GM21576 (cell line): Measurements from ENCODE around the gene PPP2R2D.

Experiments
- ATAC-seq: cut with Tn5 transposase; IDR thresholded peaks from one replicate; pipeline ENCODE4 v1.9.1; 2021; ENCODE audit warnings: mild to moderate bottlenecking, moderate library complexity; ENCODE audit not compliant: unreplicated experiment

The PPP2R2D gene

DNA sequence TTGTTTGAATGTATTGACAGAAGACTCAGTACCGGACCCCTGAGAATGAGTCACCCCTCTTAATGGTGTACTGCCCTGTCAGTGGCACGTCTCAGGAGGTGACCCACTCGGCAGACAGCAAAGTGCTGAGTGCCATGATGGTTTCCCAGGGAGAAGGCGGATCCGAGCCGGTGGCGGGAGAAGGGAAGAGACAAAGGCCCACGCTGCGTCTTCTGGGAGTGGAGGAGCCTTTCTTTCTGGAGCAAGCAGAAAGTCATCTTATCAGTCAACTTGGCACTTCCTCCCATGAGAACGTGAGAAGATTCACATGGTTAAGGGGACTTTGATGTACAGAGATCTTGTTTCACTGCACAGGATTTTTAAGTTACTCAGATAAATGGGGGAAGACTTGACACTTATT is 14.6 kb upstream of the PPP2R2D start:
- ATAC-seq = no peak

DNA sequence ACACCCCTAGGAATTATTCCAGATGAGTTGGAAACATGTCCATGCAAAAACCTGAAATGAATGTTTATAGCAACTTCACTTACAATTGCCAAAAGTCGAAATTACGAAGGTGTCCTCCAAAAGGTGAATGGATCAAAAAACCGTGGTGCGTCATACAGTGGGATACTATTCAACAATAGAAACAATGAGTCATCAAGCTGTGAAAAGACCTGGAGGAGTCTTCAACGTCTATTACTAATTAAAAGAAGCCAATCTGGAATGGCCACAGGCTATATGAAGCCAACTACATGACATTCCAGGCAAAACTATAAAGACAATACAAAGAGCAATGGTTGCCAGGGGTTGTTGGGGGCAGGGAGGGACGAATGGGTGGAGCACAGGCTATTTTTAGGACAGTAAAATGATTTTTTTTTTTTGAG is 12.6 kb upstream of the PPP2R2D start:
- ATAC-seq = no peak

DNA sequence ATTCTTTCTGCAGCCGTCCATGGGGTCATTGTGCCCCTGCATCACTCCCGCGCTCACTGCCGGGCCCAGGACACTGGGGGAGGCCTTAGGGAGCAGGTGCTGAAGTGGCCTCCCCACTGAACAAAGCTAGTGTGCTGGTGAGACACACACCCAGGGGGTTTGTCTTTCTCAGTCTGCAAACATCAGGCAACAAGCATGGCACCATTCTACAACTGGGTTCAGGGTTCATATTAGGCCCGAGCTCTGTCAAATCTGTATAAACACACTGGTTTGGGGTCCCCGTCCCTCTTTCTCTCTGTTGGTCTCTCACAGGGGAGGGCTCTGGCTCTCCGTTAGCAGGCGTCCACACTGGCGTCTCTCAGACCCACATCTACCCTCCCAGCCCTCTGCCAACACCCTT is 11.1 kb upstream of the PPP2R2D start:
- no peak for ATAC-seq

DNA sequence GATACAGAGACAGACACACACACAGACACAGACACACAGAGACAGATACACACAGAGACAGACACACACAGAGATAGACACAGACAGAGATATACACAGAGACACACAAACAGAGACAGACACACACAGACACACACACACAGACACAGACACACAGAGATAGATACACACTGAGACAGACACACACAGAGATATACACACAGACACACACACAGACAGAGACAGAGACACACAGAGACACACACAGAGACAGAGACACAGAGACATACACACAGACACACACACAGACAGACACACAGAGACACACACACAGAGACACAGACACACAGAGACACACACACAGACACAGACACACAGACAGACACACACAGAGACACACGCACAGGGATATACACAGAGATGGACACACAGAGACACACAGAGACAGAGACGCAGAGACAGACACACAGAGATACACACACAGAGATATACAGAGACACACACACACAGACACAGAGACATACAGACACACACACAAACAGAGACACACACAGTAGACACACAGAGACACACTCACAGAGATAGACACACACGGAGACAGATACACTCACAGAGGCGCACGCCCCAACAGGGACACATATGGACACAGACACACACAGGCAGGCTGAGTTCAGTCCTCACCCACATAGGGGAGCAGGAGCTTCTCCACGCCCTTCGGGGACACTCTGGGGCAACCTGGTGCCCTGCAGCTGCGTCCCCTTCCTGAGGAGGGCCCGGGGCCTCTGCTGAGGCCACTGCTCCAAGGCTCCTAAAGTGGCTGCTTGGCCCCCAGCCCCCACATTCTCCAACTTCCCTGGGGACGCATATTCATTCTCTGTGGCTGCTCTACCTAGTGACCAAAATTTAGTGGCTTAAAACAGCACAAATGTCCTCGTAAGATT is 10.3 kb upstream of the PPP2R2D start:
- no peak for ATAC-seq

DNA sequence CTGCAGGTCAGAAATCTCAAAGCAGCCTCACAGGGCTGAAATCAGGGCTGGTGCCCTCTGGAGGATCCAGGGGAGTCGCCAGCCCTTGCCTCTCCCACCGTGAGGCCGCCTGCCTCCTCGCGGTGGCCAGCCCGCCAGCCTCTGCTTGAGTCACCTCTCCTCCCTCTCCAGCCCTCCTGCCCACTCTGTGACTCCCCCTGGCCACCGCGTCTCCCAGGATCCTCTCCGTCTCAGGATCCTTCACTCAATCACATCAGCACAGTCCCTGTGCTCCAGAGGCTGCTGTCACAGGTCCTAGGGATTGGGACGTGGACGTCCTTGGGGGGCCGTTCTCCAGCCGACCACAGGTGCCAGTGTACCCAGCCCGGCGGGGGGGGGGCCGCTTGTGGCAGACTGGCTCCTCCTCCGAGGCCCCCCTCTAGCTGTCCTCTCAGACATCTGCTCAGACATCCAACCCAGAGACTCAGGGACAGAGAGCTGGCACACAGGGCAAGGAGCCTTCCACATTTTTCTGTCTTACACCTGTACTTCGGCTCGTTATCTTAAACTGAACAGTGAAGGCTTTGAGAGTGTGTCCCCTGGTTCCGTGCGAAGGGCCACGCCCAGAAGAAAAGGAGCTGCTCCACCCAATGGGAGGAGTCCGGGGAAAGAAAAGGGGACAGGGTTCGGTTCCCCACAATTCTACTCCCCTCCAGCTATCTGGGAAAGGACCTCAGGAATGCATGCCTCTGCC is 9.4 kb upstream of the PPP2R2D start:
- ATAC-seq = no peak

DNA sequence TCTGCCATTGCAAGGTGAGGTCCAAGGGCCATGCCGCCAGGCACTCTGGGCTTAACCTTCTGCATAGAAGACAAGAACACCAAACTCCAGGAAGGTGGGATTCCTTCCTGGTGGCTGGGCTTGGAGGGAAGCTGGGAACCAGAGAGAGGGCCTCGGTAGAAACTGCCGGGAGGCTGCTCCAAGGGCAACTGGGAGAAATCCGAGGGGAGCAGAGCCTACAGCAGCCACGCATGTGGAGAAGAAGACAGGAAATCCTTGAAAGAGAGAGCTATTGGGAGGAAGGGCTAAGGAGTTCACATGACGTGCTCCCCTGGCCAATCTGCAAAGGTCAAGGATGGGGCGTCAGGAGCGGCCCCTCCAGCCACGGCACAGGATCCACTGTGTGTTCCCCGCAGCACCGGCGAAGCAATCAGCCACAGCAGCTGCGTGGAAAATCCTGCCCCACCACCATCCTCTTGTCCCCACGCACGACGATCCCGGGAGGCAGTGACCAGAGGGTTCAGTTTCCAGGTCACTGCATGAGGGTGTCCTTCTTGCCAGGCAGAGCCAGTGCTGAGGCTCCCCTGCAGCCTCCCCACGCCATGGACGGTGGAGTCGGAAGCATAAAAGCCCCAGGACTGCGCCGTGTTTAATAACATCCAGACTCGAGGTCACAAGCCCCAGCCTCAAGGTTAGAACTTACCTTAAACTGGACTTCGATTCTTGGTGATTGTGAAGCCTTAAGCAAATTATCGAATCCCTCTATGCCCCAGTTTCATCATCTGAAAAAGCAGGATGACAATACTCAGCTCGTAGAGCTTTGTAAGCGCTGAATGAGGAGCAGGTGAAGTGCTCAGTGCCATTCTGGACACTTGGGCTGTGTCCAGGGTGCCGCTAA is 8.6 kb upstream of the PPP2R2D start:
- no peak for ATAC-seq

DNA sequence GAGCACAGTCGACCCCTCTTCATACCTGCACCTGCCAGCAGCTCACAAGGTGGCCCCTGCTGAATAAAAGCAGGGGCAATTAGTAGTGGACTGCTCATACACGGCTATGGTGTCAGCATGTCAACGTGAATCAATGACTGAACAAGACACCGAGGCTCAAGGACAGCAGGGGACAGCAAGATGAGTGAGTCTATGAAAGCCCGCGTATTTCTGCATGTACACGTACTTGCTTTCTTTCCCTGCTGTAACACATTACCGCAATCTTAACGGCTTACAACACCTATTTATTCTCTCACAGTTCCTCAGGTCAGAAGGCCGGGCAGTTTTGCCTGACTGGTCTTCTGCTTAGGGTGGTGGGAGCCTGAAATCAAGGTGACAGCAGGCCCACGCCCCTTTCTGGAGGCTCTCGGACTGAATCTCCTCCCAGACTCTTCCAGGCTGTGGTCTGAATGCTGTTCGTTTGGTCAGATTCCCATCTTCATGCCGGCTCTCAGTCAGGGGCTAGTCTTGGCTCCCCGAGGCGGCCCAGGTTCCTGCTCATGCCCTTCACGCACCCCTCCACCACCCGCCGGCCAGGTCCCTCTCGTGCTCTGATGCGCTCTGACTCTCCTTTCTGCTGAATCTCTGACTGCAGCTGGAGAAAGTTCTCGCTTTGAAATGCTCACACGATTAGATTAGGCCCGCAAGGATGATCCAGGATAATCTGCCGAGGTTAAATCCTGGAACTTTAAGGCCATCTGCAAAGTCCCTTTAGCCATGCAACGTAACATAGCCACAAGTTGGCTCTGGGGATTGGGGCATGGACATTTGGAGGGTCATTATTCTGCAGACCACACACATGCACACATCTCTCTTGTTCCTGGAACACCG is 7.8 kb upstream of the PPP2R2D start:
- no peak for ATAC-seq

DNA sequence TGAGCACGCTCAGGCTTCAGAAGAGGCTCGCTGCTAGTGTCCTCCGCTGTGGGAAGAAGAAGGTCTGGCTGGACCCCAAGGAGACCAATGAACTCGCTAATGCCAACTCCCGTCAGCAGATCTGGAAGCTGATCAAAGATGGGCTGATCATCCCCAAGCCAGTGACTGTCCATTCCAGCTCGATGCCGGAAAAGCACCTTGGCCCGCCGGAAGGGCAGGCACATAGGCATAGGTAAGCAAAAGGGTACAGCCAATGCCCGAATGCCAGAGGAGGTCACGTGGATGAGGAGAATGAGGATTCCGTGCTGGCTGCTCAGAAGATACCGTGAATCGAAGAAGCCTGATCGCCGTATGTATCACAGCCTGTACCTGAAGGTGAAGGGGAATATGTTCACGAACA is 5.7 kb upstream of the PPP2R2D start:
- ATAC-seq = no peak

DNA sequence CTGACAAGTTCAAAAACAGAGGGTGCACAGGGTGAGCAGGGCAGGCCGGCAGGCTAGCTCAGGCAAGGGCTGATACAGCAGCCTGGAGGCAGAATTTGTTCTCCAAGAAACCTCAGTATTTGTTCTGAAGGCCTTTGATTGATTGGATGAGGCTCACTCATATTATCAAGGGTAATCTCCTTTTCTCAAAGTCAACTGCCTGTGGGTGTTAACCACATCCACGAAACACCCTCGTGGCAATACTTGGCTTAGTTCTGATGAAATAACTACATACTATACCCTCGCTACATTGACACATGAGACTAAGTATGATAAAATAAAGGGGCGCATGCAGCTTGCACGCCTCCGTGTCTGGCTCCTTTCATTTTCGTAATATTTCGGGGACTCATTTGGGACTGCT is 4.4 kb upstream of the PPP2R2D start:
- no peak for ATAC-seq

DNA sequence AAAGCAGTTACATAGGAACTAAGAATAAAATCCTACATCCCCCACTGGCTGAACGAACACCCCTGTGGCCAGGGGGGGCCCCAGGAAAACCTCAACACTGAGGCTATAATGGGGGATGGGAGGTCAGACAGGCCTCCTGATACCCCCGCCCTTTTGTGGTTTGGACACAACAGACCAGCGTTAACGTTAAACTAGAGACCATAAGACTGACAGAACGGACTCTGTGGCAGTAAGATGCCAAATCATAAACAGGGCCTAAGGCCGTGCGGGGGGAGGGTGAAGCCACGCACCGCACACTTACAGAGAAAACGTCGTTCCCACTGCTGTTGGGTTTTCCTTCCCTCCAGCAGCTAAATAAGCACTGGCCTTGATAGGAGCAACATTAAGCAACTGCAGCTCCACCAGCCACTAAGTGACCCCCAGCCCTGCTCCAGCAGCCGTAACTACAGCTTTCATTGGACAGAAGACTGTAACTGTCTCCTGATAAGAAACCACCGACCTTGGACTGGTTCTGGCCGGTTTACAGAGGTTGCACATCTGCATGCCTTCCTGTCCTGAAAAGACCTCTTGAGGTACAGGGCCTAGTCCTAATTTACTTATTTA is 3.4 kb upstream of the PPP2R2D start:
- ATAC-seq = no peak

DNA sequence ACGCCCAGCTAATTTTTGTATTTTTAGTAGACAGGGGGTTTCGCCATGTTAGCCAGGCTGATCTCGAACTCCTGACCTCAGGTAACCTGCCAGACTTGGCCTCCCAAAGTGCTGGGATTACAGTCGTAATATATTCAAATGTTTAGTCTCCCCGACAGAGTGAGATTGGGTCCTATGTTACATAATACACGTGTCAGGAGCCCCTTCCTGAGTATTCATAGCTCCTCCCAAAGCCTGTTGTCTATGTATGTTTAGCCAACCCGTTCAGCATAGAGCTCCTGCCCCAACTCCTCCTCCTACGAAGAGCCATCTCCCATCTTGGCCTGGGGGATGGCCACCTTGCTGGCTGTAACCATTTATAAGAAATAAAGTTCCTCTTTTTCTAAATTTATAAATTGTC is 2.7 kb upstream of the PPP2R2D start:
- no peak for ATAC-seq

DNA sequence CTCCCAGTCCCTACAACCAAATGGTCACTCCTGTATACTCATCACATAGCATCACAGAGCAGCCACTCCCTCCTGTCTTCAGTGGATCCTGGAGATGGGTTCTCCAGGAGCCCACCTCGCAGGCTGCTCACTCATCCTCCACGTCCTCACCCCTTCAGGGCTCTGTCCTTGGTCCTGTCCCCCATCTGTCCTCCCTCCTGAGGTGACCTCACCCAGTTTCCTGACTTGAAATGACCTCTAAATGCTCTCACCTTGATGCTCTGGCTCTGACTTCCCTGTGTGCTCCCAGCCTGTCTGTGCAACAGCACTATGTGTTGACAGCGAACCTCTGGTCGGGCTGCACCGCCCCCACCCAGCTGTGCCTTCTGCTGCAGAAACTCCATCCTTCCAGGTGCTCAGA is 2.1 kb upstream of the PPP2R2D start:
- no peak for ATAC-seq

DNA sequence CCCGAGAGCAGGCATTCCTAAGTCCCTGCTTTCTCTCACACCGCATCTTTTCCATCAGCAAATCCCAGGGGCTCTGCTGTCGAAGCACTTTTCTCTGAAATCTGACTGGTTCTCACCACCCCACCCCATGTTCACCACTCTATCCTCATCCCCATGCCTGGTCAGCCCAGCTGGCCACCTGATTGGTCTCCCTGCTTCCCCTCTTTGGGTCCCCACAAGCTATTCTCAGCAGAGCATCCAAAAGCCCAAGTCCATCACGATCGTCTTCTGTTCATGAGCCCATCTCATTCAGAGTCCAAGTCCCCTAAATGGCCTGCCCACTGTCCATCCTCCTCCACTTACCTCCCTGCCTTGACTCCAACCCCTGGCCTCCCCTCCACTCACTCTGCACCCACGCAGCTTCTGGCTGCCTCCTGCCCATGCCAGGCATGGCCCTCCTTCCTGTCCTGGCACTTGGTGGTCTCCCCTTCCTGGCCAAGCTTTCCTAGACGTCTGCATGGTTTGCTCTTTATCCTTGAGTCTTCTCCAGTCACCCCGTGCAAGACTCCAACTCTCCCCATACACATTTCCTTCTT is 1.6 kb upstream of the PPP2R2D start:
- no peak for ATAC-seq

DNA sequence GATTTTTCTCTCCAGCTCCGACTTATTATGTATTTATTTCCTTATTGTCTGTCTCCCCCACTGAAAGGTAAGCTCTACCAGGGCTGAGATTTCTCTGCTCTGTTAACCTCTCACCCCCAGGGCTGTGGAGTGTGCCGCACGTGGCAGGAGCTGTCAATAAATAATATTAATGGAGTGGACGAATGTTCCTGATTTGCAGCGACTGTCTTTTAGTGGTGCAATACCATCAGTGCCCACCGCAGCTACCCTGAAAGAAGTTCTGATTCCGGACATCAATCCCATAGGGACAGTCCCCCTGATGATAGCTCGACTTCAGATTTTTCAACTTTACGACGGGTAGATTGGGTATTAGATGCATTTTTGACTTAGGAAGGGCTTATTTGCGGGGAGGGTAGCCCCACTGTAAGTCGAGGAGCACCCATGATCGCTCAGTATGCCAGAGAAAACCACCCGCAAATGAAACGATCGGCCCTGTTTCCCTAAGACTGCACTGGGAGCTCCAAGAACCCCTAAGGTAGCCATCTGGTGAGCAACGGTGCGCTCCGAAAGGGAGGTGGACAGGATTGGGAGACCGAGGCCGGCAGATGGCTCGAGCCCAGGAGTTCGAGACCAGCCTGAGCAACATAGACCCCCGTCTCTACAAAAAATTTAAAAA is 986 bp upstream of the PPP2R2D start:
- no peak for ATAC-seq

DNA sequence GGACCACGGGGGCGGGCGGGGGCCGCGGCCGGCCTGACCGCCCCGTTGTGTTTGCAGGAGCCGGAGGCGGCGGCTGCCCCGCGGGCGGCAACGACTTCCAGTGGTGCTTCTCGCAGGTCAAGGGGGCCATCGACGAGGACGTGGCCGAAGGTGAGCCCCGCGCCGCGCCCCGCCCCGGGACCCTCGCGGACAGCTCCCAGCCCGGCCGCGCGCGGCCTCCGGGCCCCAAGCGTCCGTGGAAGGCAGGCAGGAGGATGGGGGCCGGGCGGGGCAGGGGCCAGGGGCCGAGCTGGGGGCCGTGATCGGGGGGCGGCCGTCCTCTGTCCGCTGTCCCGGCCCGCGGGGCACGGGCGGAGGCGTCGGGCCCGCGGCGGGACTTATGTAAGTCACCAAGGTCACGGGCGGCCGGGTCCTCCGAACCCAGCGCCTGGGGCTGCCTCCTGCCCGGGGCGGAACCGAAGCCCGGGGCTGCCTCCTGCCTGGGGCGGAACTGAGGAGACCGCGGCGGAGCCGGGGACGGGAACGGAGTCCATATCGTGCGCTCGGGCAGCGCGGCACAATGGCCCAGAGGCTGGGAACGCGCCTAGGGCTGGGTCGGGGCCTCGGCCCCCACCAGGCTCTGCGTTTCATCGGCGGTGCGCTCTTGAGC is 497 bp downstream of the PPP2R2D start:
- ATAC-seq = peak; percentile 29

DNA sequence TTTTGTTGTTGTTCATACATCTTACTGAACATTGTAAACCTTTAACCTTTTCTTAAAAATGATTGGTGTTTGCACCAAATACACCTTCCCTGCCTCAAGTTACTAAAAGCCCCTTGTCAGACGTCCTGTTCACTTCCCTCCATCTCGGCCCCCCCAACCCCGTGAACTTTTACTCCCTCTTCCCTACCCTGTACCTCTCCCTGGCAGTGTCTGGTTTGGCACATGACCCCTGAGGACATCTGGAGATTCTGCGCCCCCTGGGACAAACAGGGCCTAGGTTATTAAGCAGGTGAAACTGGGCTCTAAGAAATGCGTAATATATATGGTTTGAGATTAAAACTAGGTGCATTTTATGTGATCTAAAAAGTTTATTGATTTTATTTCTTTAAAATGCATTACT is 1.4 kb downstream of the PPP2R2D start:
- ATAC-seq = no peak

DNA sequence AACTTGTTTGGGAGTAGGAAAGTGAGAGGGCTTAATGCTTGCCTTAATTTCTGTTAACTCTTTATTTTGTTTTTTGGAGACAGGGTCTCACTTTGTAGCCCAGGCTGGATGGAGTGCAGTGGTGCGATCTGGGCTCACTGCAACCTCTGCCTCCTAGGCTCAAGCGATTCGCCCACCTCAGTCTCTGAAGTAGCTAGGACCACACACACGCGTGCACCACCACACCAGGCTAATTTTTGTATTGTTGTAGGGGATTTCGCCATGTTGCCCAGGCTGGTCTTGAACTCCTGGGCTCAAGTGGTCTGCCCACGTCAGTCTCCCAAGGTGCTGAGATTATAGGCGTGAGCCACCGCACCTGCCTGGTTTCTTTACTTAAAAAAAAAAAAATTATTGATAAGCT is 1.9 kb downstream of the PPP2R2D start:
- ATAC-seq = no peak

DNA sequence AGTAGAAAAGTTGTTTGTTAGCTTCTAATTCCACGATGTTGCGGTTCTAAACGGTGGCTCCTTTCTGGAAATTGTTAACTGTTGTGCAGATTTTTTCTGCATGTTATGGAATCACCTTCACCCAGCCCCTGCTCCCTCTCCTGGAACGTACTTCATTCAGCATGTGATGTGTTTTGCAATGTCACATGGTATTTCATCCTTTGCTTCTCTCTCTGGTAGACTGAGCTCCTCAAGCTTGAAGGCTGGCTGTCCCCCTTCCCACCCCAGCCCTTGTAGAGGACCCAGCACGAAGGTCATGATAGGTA is 4.4 kb downstream of the PPP2R2D start:
- no peak for ATAC-seq
